ENCODE data around the gene ACP7. TPM values are rescaled to one million over a fixed set of nuclear protein-coding genes. Genes with fewer than 3 reads are reported as not detected.

Gene ACP7
- total RNA-seq, 2 experiments from 2014 or later = 0.15 to 0.31 TPM

DNA sequence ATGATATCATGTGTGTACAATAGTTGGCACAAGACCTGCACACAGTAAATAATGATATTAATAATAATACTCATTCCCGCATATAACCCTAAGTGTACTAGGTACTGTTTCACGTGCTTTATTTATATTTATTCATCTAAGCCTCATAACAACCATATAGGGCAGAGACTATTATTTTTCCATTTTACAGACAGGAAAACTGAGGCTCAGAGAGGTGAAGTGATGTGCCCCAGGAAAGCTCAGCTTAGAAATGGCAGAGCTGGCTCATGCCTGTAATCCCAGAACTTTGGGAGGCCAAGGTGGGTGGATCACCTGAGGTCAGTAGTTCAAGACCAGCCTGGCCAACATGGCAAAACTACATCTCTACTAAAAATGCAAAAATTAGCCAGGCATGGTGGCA, 13.6 kb downstream of the ACP7 start:
- Mint-ChIP-seq H3K9me3 (no peaks in the 10 kb centered on the region), H3K36me3 (no peaks in the 10 kb centered on the region), H3K27me3 (peaks cover 19% of the 10 kb centered on the region), H3K4me1 (ENCODE audit: low read depth) (peaks cover 8% of the 10 kb centered on the region), H3K27ac (no peak overlapping the region), H3K4me3 (no peak overlapping the region)
- CTCF ChIA-PET = interaction anchor here (0.6 to 1.5 kb wide), 4 partner anchors 14 to 245 kb away, joined by 3 to 5 read pairs (median 3); no protein-coding TSS in a partner anchor
- POLR2A ChIA-PET = no interaction called here
- no peak for DNase-seq
- intact Hi-C loops (cut with micrococcal nuclease) = no loop called here

DNA sequence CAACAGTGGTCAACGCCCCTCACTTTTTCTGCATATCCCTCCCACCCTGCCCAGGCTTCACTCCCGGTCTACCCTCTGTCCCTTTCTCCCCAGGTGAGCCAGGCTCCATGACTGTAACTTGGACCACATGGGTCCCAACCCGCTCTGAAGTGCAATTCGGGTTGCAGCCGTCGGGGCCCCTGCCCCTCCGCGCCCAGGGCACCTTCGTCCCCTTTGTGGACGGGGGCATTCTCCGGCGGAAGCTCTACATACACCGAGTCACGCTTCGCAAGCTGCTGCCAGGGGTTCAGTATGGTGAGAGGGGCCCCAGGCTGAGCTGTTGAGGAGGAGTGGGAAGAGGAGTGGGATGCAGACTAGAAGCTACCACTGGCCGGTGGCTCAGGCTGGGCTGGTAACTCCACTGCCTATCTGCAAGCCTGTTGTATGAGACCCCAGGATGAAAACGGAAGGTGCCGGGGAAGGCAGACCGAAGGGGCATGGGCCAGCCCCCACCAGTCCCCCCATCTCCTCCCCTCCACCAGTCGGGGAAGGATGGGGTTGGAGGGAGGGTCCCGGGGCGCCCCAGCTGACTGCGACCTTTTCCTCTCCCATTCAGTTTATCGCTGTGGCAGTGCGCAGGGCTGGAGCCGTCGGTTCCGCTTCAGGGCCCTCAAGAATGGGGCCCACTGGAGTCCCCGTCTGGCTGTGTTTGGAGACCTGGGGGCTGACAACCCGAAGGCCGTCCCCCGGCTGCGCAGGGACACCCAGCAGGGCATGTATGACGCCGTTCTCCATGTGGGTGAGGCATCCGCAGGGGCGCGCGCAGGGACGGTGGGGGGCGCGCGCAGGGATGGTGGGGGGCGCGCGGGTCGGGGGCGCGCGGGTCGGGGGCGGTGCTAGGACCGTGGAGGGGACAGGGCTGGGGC, 14.4 kb downstream of the ACP7 start:
- Mint-ChIP-seq H3K9me3 (no peaks in the 10 kb centered on the region), H3K4me1 (ENCODE audit: low read depth) (peaks cover 7% of the 10 kb centered on the region), H3K27me3 (peaks cover 19% of the 10 kb centered on the region), H3K4me3 (no peak overlapping the region), H3K36me3 (no peaks in the 10 kb centered on the region), H3K27ac (no peak overlapping the region)
- ChIA-PET CTCF (interaction anchor here (1.5 kb wide), 2 partner anchors 13 to 47 kb away, joined by 3 read pairs; no protein-coding TSS in a partner anchor), POLR2A (no interaction called here)
- no peak for DNase-seq
- intact Hi-C loops (cut with micrococcal nuclease) = no loop called here

DNA sequence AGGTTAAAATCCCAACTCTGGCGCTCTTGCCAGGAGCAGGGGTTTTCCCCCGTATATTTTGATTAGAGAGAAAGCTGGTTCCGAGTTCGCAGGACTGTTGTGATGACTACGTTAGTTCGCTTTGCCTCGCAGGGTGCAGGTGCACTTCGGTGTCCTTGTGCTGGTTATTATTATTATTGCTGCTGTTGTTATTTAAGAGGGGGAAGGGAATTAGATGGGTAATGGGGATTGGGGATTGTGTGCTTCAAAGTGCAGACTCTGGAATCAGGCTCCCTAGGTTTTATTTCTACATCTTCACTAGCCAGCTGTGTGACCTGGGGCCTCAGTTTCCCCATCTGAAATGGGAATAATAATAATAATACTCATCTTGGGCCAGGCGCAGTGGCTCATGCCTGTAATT, 15.2 kb downstream of the ACP7 start:
- H3K9me3 Mint-ChIP-seq = no peaks in the 10 kb centered on the region
- H3K4me1 Mint-ChIP-seq (ENCODE audit: low read depth) = peaks cover 3% of the 10 kb centered on the region
- ChIA-PET CTCF (no interaction called here), POLR2A (no interaction called here)
- no peak for DNase-seq
- no peak overlapping the region for H3K27ac Mint-ChIP-seq
- no peak overlapping the region for H3K4me3 Mint-ChIP-seq
- H3K36me3 Mint-ChIP-seq = no peaks in the 10 kb centered on the region
- H3K27me3 Mint-ChIP-seq = peaks cover 19% of the 10 kb centered on the region
- intact Hi-C loops (cut with micrococcal nuclease) = no loop called here

DNA sequence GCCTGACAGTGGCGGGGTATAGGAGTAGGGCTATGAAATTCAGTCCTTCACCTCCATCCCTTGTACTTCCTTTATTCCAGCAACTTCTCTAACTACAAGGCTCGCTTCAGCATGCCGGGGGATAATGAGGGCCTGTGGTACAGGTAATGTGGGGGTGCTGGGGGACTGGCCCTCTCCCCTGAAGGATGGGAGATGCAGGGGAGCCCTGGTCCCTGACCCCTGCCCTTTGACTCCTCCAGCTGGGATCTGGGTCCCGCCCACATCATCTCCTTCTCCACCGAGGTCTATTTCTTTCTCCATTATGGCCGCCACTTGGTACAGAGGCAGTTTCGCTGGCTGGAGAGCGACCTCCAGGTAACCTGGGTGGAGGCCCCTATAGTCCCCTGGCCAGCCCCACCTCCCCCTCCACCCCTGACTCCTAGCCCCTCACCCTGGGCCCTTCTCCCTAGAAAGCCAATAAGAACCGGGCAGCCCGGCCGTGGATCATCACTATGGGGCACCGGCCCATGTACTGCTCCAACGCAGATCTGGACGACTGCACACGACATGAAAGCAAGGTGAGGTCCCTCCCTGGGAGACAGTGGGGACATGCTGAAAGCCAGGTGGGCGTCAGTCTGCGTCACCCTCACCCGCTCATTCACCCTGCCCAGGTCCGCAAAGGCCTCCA, 16.5 kb downstream of the ACP7 start:
- no peak overlapping the region for H3K27ac Mint-ChIP-seq
- DNase-seq = no peak
- H3K36me3 Mint-ChIP-seq = no peaks in the 10 kb centered on the region
- H3K27me3 Mint-ChIP-seq = peaks cover 19% of the 10 kb centered on the region
- ChIA-PET POLR2A (interaction anchor here (0.6 kb wide), 1 partner anchor 10 kb away, joined by 3 read pairs; no protein-coding TSS in a partner anchor), CTCF (interaction anchor here (1.0 kb wide), 1 partner anchor 10 kb away, joined by 3 read pairs; no protein-coding TSS in a partner anchor)
- H3K9me3 Mint-ChIP-seq = no peaks in the 10 kb centered on the region
- peaks cover 3% of the 10 kb centered on the region for H3K4me1 Mint-ChIP-seq (ENCODE audit: low read depth)
- intact Hi-C loops (cut with micrococcal nuclease) = no loop called here
- H3K4me3 Mint-ChIP-seq = no peak overlapping the region

DNA sequence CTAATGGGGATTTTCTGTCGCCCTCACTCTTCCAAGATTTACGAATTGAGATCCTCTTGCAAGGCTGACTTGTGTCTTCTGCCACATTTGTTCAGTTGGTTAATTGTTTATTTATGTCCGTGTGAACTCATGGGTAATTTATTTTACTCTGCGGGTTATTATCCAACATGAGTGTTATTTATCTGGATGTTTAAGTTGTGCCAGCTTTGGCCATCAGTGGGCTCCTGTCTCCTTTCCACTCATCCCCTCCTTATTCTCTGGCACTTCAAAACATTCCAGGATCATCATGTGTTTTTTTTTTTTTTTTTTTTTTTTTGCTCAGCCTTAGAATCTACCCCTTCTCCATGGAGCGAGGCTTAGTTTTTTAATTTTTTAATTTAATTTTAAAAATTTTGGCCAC, 19.0 kb downstream of the ACP7 start:
- no peak overlapping the region for H3K4me3 Mint-ChIP-seq
- intact Hi-C loops (cut with micrococcal nuclease) = no loop called here
- no peak for DNase-seq
- H3K9me3 Mint-ChIP-seq = no peaks in the 10 kb centered on the region
- POLR2A ChIA-PET = no interaction called here
- H3K27ac Mint-ChIP-seq = no peak overlapping the region
- H3K36me3 Mint-ChIP-seq = no peaks in the 10 kb centered on the region
- CTCF ChIA-PET = no interaction called here
- peaks cover 9% of the 10 kb centered on the region for H3K27me3 Mint-ChIP-seq
- H3K4me1 Mint-ChIP-seq (ENCODE audit: low read depth) = peaks cover 3% of the 10 kb centered on the region

DNA sequence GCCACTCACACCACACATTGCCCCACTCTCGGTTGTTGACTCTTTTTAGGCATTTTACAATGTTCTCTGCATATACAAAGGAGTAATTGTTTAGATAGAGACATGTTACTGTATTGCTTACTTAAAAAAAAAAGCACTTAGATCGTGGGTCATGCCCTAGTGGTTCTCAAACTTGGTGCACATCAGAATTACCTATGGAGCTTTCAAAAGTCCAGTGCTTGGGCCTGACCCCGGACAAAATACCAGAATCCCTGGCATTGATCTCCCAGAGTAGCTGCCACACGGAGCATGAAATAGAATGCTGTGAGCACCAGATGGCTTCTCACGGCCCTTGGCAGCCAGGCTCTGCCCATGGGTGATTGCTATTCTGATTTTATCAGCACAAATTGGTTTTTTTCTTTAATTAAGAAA, 20.0 kb downstream of the ACP7 start:
- POLR2A ChIA-PET = no interaction called here
- intact Hi-C loops (cut with micrococcal nuclease) = no loop called here
- Mint-ChIP-seq H3K27me3 (peaks cover 5% of the 10 kb centered on the region), H3K9me3 (no peaks in the 10 kb centered on the region), H3K4me1 (ENCODE audit: low read depth) (peaks cover 3% of the 10 kb centered on the region), H3K27ac (no peak overlapping the region), H3K4me3 (no peak overlapping the region), H3K36me3 (no peaks in the 10 kb centered on the region)
- CTCF ChIA-PET = no interaction called here
- no peak for DNase-seq

DNA sequence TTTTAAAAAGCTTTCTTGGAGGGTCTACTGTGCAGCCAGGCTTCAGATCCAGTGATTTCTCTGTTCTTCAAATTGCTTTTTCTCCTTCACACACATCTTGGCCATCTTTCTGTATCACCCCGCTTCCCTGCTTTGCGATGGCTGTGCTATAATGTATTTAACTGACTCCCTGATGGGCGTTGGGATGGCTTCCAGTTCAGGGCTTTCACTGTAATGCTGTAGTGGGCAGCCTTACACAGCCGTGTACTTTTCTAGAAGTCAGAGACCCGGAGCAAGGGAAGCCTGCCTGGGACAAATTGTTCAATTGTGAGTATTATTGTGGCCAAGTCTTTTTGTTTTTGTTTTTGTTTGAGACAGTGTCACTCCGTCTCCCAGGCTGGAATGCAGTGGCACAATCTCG, 22.0 kb downstream of the ACP7 start:
- intact Hi-C loops (cut with micrococcal nuclease) = no loop called here
- H3K27ac Mint-ChIP-seq = no peak overlapping the region
- no peaks in the 10 kb centered on the region for H3K4me1 Mint-ChIP-seq (ENCODE audit: low read depth)
- no peaks in the 10 kb centered on the region for H3K36me3 Mint-ChIP-seq
- H3K4me3 Mint-ChIP-seq = no peak overlapping the region
- DNase-seq = no peak
- POLR2A ChIA-PET = no interaction called here
- CTCF ChIA-PET = no interaction called here
- H3K9me3 Mint-ChIP-seq = no peaks in the 10 kb centered on the region
- no peaks in the 10 kb centered on the region for H3K27me3 Mint-ChIP-seq

DNA sequence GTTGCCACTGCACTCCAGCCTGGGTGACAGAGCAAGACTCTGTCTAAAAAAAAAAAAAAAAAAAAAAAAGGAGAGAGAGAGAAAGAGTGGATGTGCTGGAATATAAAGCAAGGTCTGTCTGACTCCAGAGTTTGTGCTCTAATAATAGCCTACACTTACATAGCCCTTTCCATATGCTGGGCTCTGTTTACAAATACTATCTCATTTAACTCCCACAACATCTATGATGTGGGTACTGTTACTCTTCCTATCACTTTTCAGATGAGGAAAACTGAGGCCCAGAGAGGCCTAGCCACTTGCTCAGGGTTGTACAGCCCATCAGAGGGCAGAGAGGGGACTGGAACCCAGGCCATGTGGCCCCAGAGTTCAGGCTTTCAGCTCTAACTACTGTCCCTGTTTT, 25.5 kb downstream of the ACP7 start:
- ChIA-PET POLR2A (no interaction called here), CTCF (interaction anchor here (0.7 to 3.4 kb wide), 10 partner anchors 19 to 252 kb away, joined by 3 to 17 read pairs (median 3); no protein-coding TSS in a partner anchor)
- no peak overlapping the region for H3K27ac Mint-ChIP-seq
- H3K36me3 Mint-ChIP-seq = no peaks in the 10 kb centered on the region
- no peaks in the 10 kb centered on the region for H3K4me1 Mint-ChIP-seq (ENCODE audit: low read depth)
- H3K9me3 Mint-ChIP-seq = no peaks in the 10 kb centered on the region
- no peak for DNase-seq
- no peaks in the 10 kb centered on the region for H3K27me3 Mint-ChIP-seq
- no peak overlapping the region for H3K4me3 Mint-ChIP-seq
- intact Hi-C loops (cut with micrococcal nuclease) = no loop called here

DNA sequence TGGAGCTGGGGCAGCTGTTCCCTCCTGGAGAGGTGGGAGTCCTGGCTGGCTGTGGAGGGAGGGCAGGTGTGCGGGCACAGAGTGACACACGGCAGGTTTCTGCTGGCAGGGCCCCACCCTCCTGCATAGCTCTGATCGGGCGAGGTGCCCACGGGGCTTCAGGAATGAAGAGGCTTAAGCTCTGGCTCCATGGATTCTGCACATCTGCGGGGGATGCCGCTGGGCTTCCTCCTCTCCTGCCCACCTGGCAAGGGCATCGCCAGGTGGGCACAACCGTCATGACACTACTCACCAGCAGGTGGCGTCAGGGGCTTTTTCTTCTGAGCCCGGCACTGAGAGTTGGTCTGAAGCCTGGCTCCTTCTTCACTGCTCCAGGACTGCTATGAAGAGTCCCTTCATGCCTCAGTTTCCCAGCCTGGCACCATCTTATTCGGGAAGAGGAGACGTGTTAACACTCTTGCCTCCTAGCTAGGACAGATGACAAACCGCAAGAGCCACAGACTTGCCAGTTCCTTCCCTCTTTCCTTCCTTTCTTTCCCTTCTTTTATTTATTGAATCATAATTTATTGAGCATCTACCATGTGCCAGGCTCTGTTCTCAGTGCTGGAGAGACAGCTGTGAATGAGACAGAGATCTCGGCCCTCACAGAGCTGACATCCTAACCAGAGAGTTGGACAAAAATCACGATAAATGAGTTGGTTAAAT, 26.2 kb downstream of the ACP7 start:
- POLR2A ChIA-PET = no interaction called here
- Mint-ChIP-seq H3K4me1 (ENCODE audit: low read depth) (no peaks in the 10 kb centered on the region), H3K36me3 (no peaks in the 10 kb centered on the region), H3K27me3 (no peaks in the 10 kb centered on the region), H3K4me3 (no peak overlapping the region), H3K27ac (no peak overlapping the region), H3K9me3 (no peaks in the 10 kb centered on the region)
- intact Hi-C loops (cut with micrococcal nuclease) = no loop called here
- DNase-seq = peak; percentile 79
- CTCF ChIA-PET = interaction anchor here (0.6 to 3.4 kb wide), 15 partner anchors 10 to 422 kb away, joined by 3 to 17 read pairs (median 3); partner anchors contain the start of gene EID2B

DNA sequence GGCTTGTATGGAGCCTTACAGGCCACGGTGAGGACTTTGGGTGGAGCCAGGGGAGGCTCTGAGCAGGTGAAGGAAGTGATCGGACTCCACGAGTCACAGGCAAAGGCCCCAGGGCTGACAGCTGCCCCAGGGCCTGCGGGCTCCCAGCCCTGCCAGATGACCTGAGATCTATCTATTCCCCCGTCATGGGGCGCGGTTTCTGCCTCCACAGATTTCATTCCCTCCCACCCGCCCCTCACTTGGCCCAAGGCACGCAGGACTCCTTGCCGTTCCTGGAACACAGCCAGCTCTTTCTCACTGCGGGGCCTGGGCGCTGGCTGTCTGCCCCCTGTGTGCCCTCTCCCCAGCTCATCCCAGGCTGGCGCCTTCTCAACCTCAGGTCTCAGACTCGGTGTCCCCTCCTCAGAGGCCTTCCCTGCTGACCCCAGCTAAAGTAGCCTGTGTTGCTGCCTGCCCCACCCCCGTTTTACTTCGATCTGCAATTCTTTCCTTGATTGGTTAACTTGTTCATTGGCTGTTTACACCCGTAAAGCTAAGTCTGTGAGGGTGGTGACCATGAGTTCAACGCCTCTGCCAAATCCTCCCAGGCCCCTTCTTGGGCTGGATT, 27.5 kb downstream of the ACP7 start:
- Mint-ChIP-seq H3K27me3 (no peaks in the 10 kb centered on the region), H3K36me3 (no peaks in the 10 kb centered on the region), H3K4me1 (ENCODE audit: low read depth) (no peaks in the 10 kb centered on the region), H3K4me3 (no peak overlapping the region), H3K27ac (no peak overlapping the region), H3K9me3 (no peaks in the 10 kb centered on the region)
- no peak for DNase-seq
- POLR2A ChIA-PET = no interaction called here
- intact Hi-C loops (cut with micrococcal nuclease) = no loop called here
- CTCF ChIA-PET = interaction anchor here (1.0 to 2.3 kb wide), 10 partner anchors 11 to 421 kb away, joined by 3 to 7 read pairs (median 3); partner anchors contain the start of gene EID2B

DNA sequence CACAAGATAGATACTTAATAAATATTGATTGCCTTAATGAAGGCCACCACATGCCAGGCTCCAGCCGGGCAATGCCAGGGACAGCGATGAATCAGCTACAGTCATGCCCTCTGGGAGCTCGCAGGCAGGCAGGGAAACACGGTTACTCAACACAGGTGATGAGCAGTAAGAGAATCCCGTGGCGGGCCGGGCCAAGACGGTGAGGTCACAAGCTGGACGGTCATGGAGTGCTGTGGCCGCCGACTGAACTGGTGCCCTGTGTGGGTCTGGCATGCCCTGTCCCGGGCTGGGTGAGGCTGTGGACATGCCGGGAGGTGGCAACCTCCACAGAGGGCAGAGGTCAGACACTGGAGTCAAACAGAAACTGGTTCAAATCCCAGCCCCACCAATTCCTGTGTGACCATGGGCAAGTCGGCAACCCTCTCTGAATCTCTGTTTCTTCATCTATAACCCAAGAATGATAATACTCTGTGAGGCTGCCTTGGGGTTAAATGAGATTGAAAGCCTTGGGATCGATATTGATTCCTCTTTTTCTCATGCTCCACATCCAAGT, 28.2 kb downstream of the ACP7 start:
- Mint-ChIP-seq H3K4me3 (no peak overlapping the region), H3K36me3 (no peaks in the 10 kb centered on the region), H3K27me3 (no peaks in the 10 kb centered on the region), H3K4me1 (ENCODE audit: low read depth) (no peaks in the 10 kb centered on the region), H3K9me3 (no peaks in the 10 kb centered on the region), H3K27ac (no peak overlapping the region)
- intact Hi-C loops (cut with micrococcal nuclease) = no loop called here
- ChIA-PET POLR2A (no interaction called here), CTCF (interaction anchor here (1.2 to 2.3 kb wide), 3 partner anchors 10 to 74 kb away, joined by 3 to 7 read pairs (median 4); no protein-coding TSS in a partner anchor)
- no peak for DNase-seq

Data from activated CD4-positive, alpha-beta memory T cell treated with anti-CD3 and anti-CD28 coated beads for 36 hours (primary cell).